CD14-positive monocyte (primary cell): ENCODE data around the gene STARD13. TPM values are rescaled to one million over a fixed set of nuclear protein-coding genes. Genes with fewer than 3 reads are reported as not detected.

Source experiments
- DNase-seq, 3 donors: peaks; one replicate each; pipeline ENCODE4 v3.0.0-alpha.2; 2011 to 2022
- H2AFZ ChIP-seq: 2 replicates; pipeline ENCODE4 v1.6.0; 2012; ENCODE audit warnings: mild to moderate bottlenecking, low read depth, low read length, inconsistent platforms; ENCODE audit not compliant: insufficient read depth, poor library complexity, severe bottlenecking
- H3K27ac ChIP-seq, 2 donors: 1 replicate in 1 of 2; 2 replicates in 1 of 2; pipeline ENCODE4 v1.5.1; 2012 to 2013; ENCODE audit warnings: low read length in 2 of 2, control low read depth in 1 of 2, inconsistent platforms in 1 of 2, low read depth in 1 of 2, mild to moderate bottlenecking in 1 of 2
- H3K27me3 ChIP-seq, 2 donors: one replicate each; pipeline versions ENCODE4 v1.6.0 to v1.6.1; 2011 to 2013; ENCODE audit warnings: low read length in 2 of 2; ENCODE audit not compliant: control insufficient read depth in 2 of 2, insufficient read depth in 2 of 2
- H3K36me3 ChIP-seq, 2 donors: replicated peaks in 1 of 2; 1 replicate in 1 of 2; 2 replicates in 1 of 2; pipeline versions ENCODE4 v1.5.1 to v1.6.1; 2012 to 2013; ENCODE audit warnings: low read length in 2 of 2, control low read depth in 1 of 2, inconsistent platforms in 1 of 2, mild to moderate bottlenecking in 1 of 2; ENCODE audit not compliant: insufficient read depth in 2 of 2, control insufficient read depth in 1 of 2
- H3K4me1 ChIP-seq, 2 donors: 1 replicate in 1 of 2; 2 replicates in 1 of 2; pipeline versions ENCODE4 v1.5.1 to v1.6.1; 2012 to 2013; ENCODE audit warnings: low read length in 2 of 2, control low read depth in 1 of 2, inconsistent platforms in 1 of 2, mild to moderate bottlenecking in 1 of 2, moderate library complexity in 1 of 2; ENCODE audit not compliant: insufficient read depth in 2 of 2, control insufficient read depth in 1 of 2
- H3K4me2 ChIP-seq: replicated peaks from 2 replicates; pipeline ENCODE3; 2012; ENCODE audit warnings: low read length, moderate library complexity, mild to moderate bottlenecking; ENCODE audit not compliant: poor library complexity, severe bottlenecking; ENCODE audit errors: extremely low read depth
- H3K4me3 ChIP-seq, 3 experiments: fragments of 200-600 bp in 1 of 3; sonication (generic) in 1 of 3; replicated peaks in 1 of 3; 1 replicate in 2 of 3; 2 replicates in 1 of 3; pipeline ENCODE4 v1.5.1; 2011 to 2013; ENCODE audit warnings: low read length in 3 of 3, mild to moderate bottlenecking in 3 of 3, control low read depth in 2 of 3, low read depth in 2 of 3, inconsistent platforms in 1 of 3, moderate library complexity in 1 of 3
- H3K79me2 ChIP-seq: 2 replicates; pipeline ENCODE4 v1.6.0; 2012; ENCODE audit warnings: mild to moderate bottlenecking, control low read depth, inconsistent platforms, low read length, moderate library complexity; ENCODE audit not compliant: insufficient read depth
- H3K9ac ChIP-seq: 2 replicates; pipeline ENCODE4 v1.6.0; 2017; ENCODE audit warnings: low read length, mild to moderate bottlenecking; ENCODE audit not compliant: insufficient read depth, poor library complexity, severe bottlenecking
- H3K9me3 ChIP-seq, 2 donors: replicated peaks in 1 of 2; 1 replicate in 1 of 2; 2 replicates in 1 of 2; pipeline versions ENCODE4 v1.5.1 to v1.6.1; 2012 to 2013; ENCODE audit warnings: low read length in 2 of 2, control low read depth in 1 of 2; ENCODE audit not compliant: control insufficient read depth in 1 of 2, insufficient read depth in 1 of 2
- H4K20me1 ChIP-seq: 2 replicates; pipeline ENCODE4 v1.6.0; 2012; ENCODE audit warnings: mild to moderate bottlenecking, low read length, control low read depth, moderate library complexity; ENCODE audit not compliant: insufficient read depth
- H3K27ac Mint-ChIP-seq, 7 donors: one replicate each; pipeline ENCODE4 v1.8.0; 2020; ENCODE audit warnings: mild to moderate bottlenecking in 7 of 7, mixed read lengths in 7 of 7, moderate library complexity in 6 of 7, inconsistent platforms in 2 of 7
- H3K27me3 Mint-ChIP-seq, 3 donors: one replicate each; pipeline ENCODE4 v1.8.0; 2021 to 2022; ENCODE audit warnings: low read depth in 3 of 3, mild to moderate bottlenecking in 3 of 3, mixed read lengths in 3 of 3, moderate library complexity in 3 of 3, inconsistent platforms in 1 of 3
- H3K36me3 Mint-ChIP-seq, 2 donors: one replicate each; pipeline ENCODE4 v1.8.0; 2020; ENCODE audit warnings: mixed read lengths in 2 of 2, inconsistent platforms in 1 of 2, mild to moderate bottlenecking in 1 of 2
- H3K4me1 Mint-ChIP-seq: one replicate; pipeline ENCODE4 v1.8.0; 2020; ENCODE audit warnings: mild to moderate bottlenecking, mixed read lengths
- H3K4me3 Mint-ChIP-seq, 2 donors: one replicate each; pipeline ENCODE4 v1.8.0; 2020; ENCODE audit warnings: mild to moderate bottlenecking in 2 of 2, mixed read lengths in 2 of 2, moderate library complexity in 1 of 2
- H3K9me3 Mint-ChIP-seq, 7 donors: one replicate each; pipeline ENCODE4 v1.8.0; 2020 to 2022; ENCODE audit warnings: mixed read lengths in 7 of 7, mild to moderate bottlenecking in 6 of 7, moderate library complexity in 6 of 7, inconsistent platforms in 2 of 7
- WGBS: methylation state at CpG from one replicate; pipeline ENCODE4 v1.1.5; 2013; ENCODE audit warnings: missing lambda C conversion rate; ENCODE audit not compliant: insufficient coverage; 5-methylcytosine and 5-hydroxymethylcytosine counted together
- intact Hi-C, 2 donors: fragments of 100-400 bp; cut with micrococcal nuclease; formaldehyde crosslinking; loops; one replicate each; pipeline versions ENCODE4 v1.15.0 to v1.15.1; 2023
- polyA plus RNA-seq, 3 donors: library from polyadenylated mRNA; depleted of rRNA in 1 of 3; unstranded in 2 of 3; stranded (reverse) in 1 of 3; fragments of 300-500 nt in 2 of 3; fragments of >200 nt in 1 of 3; fragmentation: Illumina TruSeq in 2 of 3; gene quantifications; 1 replicate in 2 of 3; 2 replicates in 1 of 3; pipeline ENCODE4 v1.2.3, GENCODE V29; 2012 to 2021
- TF ChIP-seq, protein P1 (sequence below): fragments of 200-600 bp; IDR thresholded peaks from one replicate; pipeline ENCODE4 v1.8.0; 2022; ENCODE audit warnings: antibody characterized with exemption, mild to moderate bottlenecking

Gene STARD13
- polyA plus RNA-seq, 3 donors: 0.37 to 0.69 (median 0.60) TPM

DNA sequence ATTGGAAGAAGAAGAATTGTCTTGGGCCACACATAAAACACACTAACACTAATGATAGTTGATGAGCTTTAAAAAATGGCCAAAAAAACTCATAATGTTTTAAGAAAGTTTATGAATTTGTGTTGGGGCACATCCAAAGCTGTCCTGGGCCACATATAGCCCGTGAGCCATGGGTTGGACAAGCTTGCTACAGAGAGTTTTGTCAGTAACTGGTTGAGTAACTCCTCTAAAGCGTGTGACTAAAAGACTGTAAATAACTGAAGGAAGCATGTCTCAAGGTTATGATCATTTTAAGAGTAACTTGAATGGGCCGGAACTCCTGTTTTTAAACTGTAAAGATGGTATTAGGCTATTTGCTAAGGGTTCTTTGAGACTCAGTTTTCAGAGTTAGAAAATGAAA lies 151.3 kb downstream of the STARD13 start:
- intact Hi-C loops: no loop called here
- H3K4me1 Mint-ChIP-seq: peaks cover 6% of the 10 kb centered on the region
- peaks cover 2 to 10% (median 6%) of the 10 kb centered on the region in 7 donors for H3K9me3 Mint-ChIP-seq
- DNase-seq: no peak
- no peaks in the 10 kb centered on the region for H3K27me3 ChIP-seq
- H2AFZ ChIP-seq: no peak overlapping the region
- no peak overlapping the region for H3K9ac ChIP-seq
- no peaks in the 10 kb centered on the region for H3K27me3 Mint-ChIP-seq
- no peak overlapping the region for H3K4me2 ChIP-seq
- H3K36me3 ChIP-seq: no peaks in the 10 kb centered on the region
- H3K4me1 ChIP-seq: no peaks in the 10 kb centered on the region
- H3K79me2 ChIP-seq: no peaks in the 10 kb centered on the region
- no peak overlapping the region for H3K4me3 Mint-ChIP-seq
- 78% methylated on average over 1 of the region's 3 CpGs for WGBS
- H3K4me3 ChIP-seq: no peak overlapping the region
- no peaks in the 10 kb centered on the region for H4K20me1 ChIP-seq
- TF ChIP-seq, protein P1, sequence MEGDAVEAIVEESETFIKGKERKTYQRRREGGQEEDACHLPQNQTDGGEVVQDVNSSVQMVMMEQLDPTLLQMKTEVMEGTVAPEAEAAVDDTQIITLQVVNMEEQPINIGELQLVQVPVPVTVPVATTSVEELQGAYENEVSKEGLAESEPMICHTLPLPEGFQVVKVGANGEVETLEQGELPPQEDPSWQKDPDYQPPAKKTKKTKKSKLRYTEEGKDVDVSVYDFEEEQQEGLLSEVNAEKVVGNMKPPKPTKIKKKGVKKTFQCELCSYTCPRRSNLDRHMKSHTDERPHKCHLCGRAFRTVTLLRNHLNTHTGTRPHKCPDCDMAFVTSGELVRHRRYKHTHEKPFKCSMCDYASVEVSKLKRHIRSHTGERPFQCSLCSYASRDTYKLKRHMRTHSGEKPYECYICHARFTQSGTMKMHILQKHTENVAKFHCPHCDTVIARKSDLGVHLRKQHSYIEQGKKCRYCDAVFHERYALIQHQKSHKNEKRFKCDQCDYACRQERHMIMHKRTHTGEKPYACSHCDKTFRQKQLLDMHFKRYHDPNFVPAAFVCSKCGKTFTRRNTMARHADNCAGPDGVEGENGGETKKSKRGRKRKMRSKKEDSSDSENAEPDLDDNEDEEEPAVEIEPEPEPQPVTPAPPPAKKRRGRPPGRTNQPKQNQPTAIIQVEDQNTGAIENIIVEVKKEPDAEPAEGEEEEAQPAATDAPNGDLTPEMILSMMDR: no peak
- no peak overlapping the region for H3K27ac ChIP-seq
- peaks cover 0 to 8% of the 10 kb centered on the region in 2 donors for H3K9me3 ChIP-seq
- no peak overlapping the region for H3K27ac Mint-ChIP-seq
- peaks cover 2 to 4% of the 10 kb centered on the region in 2 donors for H3K36me3 Mint-ChIP-seq

DNA sequence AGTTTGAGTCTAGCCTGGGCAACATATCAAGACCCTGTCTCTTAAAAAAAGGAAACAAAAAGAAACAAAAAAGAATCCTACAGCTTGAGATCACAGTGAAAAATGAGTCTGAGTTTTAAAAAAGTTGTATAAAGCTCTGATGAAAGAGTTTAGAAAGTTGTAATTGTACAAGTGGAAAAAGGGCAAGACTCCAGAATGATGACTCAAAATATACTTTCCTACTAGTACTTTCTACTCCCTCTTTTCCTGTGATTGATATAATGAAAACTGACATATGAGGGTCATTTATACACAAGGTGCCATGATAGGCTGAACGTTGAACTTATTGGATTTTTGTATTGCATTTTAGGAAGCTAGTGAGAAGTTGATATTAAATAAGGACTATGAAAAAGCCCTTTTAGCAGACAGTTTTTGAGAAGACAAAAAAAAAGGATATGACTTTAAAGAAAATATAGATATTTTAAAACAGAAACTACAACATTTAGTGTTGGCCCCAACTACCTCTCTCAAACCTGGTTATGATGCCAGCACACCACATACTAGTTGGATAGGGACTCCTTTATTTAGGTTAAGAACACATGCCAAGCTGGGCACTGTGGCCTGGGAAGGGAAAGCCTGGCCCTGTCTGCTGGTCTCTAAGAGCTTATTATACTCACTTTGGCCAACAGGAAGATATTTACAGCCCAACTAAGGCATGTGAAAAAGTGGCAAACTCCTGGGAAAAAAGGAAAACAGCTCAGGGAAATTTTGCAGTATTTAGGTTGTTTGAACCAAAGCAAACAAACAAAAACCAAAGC lies 152.7 kb downstream of the STARD13 start:
- Histone ChIP-seq H3K9ac (no peak overlapping the region), H3K27ac (no peak overlapping the region), H3K4me1 (no peaks in the 10 kb centered on the region), H3K9me3 (peaks cover 0 to 8% of the 10 kb centered on the region in 2 donors), H3K4me2 (no peak overlapping the region), H3K36me3 (no peaks in the 10 kb centered on the region), H3K79me2 (no peaks in the 10 kb centered on the region), H4K20me1 (no peaks in the 10 kb centered on the region), H3K27me3 (no peaks in the 10 kb centered on the region), H2AFZ (no peak overlapping the region), H3K4me3 (no peak overlapping the region)
- Mint-ChIP-seq H3K4me1 (peaks cover 6% of the 10 kb centered on the region), H3K27ac (peak overlapping the region in 1 of 7 donors; percentile 7), H3K27me3 (no peaks in the 10 kb centered on the region), H3K4me3 (no peak overlapping the region), H3K9me3 (peaks cover 0 to 9% (median 6%) of the 10 kb centered on the region in 7 donors), H3K36me3 (peaks cover 2 to 4% of the 10 kb centered on the region in 2 donors)
- TF ChIP-seq, protein P1: no peak
- WGBS: no CpG with 5 or more reads among the region's 1 CpG
- intact Hi-C loops: no loop called here
- no peak for DNase-seq
